GM18858 (cell line): ENCODE results near the gene GNB2.
"Not testable (repeated sequence)": the region's sequence is repeated elsewhere in the genome, so short reads cannot be mapped to it uniquely, and the experiment has no call there.

ENCODE experiments used
- ATAC-seq: cut with Tn5 transposase; IDR thresholded peaks from one replicate; pipeline ENCODE4 v1.9.1; 2021; ENCODE audit not compliant: unreplicated experiment

The GNB2 gene

DNA sequence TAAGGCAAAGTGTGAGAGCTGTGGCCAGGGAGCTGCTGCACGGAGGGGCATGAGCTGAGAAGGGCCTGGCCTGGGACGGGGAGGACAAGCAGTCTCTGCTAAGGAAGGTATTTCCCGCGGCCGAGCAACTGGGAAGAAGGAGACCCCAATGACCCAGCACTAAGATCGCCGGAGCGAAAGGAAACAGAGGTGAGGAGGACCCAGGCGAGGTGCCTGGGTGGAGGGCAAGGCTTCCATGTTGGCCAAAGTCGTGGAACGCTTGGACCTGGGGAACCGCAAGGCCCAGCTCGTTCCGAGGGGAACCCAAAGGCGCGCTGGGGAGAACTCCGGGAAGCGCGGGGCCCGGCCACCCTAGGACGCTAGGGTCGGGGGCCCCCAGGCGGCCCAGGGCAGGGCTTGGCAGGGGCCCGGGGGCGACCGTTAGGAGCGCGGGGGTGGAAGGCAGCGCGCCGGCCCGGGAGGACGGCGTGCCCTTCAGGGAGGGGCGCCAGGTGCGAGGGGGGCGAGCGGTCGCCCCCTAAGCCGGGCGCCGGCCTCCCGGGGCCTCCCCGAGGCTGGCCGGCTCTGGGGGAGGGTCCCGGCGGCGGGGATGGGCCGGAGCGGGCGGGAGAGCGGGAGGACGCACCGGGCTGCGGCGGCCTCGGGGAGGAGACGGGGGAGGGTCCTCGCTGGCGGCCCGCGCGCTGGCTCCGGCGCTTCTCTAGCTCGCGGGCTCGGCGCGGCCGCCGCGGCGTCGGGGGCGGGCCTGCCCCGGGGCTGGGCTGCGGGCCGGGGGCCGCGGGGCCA, 20.0 kb downstream of the GNB2 start:
- ATAC-seq, result no peak

DNA sequence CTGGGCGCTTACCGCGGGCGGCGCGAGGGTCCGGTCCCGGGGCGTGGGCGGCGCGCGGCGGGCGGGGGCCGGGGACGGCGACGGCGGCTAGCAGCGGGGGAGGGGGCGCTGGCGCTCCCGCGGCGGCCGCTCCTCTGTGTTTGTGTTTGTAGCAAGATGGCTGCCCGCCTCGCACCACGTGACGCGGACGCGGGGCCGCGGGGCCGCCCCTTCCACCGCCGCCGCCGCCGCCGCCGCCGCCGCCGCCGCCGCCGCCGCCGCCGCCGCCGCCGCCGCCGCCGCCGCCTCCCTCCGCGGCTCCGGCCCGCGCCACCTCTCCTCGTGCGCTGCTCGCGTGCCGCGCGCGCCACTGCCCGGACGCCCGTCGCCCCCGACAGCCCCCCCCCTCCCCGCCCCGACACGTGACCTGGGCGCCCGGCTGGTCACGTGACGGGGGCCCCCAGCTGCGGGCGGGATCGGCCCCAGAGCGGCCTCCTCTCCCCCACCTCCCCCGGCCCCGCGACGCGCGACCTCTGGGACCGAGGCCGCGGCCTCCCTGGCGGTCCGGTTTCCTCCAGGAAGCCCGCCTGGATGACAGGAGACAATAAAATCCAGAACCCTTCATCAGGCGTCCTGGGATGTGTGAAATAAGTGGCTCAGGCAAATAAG, 20.7 kb downstream of the GNB2 start, which contains the start of gene GIGYF1:
Gene GIGYF1 (minus strand): TSS at position 153 of the 648 bp plus-strand sequence. CDS start 6,012 bp downstream, outside the sequence.
- ATAC-seq, result no peak

DNA sequence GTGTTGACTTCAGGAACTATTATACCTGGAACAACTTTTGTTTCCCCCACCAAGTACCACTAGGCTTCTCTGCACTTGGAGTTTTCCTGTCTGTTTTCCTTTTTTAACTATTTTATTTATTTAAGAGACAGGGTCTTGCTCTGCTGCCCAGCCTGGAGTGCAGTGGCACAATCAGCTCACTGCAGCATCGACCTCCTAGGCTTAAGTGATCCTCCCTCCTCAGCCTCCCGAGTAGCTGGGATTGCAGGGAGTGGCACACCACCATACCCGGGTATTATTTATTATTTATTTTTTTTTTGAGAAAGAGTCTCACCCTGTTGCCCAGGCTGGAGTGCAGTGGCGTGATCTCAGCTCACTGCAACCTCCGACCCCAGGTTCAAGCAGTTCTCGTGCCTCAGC, 22.6 kb downstream of the GNB2 start:
- ATAC-seq, result no peak

DNA sequence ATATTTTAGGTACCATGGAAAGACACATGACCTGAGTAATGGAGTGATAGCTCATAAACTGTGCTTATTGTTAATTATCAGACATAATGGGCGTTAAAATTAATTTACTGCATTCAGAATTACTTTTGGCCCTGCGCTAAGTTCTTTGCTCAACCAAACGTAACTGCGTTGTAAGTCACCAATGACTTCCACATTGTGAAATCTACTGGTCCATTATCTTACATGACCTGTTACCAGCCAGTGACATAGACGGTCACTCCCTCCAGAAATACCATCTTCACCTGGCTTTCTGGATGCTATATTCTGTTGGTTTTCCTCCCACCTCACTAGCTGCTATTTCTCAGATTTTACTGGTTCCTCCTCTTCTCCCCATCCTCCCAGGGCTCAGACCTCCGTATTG, 25.5 kb downstream of the GNB2 start:
- ATAC-seq, result no peak

DNA sequence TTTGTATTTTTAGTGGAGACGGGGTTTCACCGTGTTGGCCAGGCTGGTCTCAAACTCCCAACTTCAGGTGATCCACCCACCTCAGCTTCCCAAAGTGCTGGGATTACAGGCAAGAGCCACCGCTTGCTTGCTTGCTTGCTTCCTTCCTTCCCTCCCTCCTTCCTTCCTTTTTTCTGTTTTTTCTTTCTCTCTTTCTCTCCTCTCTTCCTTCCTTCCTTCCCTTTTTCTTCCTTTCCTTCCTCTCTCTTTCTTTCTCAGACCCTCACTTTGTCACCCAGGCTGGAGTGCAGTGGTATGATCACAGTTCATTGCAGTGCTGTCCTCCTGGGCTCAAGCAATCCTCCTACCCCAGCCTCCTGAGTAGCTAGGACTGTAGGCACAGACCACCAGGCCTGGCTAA, 27.5 kb downstream of the GNB2 start:
- ATAC-seq, result not testable (repeated sequence)

DNA sequence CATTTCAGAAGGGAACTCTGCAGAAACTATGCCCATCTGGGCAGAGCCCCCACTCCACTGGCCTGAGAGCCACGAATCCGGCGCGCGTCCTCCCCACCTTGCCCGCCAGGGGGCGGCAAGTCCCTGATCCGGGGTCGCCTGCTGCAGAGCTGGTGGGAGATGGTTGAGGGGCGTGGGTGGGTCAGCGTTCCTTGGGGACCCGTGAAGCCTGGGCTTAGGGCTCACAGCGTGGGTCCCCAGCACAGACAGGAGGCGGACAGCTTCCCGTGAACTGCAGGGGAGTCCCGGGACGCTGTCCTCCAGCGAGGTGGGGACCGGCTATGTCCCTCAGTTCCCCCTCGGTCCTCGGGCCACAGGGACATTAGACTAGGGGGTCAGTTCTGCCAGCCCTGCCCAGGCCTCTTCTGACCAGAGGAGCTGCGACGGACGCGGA, 31.8 kb downstream of the GNB2 start:
- ATAC-seq, result peak; percentile 58

DNA sequence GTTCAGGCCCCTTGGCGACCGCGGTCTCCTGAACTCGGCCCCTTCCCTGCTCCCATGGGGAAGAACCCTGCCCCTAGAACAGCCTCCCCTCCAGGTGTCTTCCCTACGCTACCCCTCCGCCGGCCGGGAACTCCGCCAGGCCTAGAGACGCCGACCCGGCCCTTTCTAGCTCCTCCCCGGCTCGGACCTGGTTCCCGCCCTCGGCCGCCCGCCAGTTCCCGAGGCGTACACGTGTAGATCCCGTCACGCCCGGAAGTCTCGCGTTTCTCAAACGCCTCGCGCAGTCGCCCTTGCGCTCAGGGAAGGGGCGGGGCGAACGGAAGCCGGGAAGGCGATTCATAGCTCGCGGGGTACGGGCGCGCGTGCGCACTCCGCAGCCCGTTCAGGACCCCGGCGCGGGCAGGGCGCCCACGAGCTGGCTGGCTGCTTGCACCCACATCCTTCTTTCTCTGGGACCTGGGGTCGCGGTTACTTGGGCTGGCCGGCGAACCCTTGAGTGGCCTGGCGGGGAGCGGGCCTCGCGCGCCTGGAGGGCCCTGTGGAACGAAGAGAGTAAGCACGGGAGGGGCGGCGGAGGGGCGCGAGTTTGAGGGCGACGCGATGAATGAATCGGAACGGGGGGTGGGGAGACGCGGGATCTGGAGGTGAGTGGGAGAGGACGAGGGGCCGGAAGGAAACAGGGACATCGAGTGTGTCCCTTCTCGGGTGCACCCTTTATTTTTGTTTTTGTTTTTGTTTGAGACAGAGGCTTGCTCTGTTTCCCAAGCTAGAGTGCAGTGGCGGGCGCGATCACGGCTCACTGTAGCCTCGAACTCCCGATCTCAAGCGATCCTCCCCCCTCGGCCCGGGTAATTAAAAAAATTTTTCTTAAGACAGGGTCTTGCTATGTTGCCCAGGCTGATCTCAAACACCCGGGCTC, 32.5 kb downstream of the GNB2 start, which contains the start of gene POP7:
Gene POP7 (plus strand): TSS at position 369 of the 919 bp plus-strand sequence. CDS start 710 bp downstream, outside the sequence.
- peak; percentile 59 for ATAC-seq

DNA sequence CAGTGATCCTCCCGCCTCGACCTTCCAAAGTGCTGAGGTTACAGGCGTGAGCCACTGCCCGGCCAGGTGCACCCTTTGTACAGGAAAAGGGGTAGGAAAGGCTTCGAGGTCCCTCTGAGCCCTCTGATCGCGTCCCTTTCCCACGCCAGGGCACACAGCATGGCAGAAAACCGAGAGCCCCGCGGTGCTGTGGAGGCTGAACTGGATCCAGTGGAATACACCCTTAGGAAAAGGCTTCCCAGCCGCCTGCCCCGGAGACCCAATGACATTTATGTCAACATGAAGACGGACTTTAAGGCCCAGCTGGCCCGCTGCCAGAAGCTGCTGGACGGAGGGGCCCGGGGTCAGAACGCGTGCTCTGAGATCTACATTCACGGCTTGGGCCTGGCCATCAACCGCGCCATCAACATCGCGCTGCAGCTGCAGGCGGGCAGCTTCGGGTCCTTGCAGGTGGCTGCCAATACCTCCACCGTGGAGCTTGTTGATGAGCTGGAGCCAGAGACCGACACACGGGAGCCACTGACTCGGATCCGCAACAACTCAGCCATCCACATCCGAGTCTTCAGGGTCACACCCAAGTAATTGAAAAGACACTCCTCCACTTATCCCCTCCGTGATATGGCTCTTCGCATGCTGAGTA, 33.3 kb downstream of the GNB2 start:
- no peak for ATAC-seq

DNA sequence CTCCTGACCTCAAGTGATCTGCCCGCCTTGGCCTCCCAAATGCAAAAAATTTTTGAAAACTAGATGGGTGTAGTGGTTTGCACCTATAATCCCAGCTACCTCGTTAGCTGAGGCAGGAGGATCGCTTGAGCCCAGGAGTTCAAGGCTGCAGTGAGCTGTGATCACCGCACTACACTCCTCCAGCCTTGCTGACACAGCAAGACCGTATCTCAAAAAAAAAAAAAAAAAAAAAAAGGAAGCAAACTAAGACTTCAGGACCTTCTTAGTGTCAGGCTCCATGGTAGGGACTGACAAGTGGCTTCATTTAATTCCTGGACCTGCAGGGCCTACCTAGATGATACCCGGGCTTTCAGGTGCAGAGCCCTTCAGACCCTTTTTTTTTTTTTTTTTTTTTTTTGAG, 34.9 kb downstream of the GNB2 start:
- no peak for ATAC-seq

DNA sequence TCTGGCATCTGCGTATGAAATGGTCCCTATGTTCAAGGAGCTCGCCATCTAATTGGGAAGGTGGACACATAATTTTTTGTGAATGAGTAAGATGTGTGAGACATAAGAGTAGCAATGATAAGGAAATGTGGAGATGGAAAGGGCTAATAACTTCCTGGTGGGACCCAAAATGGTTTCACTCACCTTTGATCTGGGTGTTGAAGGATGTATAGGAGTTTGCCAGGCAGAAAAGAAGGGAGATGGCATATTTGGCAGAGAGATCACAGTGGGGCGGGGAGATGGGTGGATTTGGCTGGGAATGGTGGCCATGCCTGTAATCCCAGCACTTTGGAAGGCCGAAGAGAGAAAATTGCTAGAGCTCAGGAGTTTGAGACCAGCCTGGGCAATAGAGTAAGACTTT, 36.9 kb downstream of the GNB2 start:
- ATAC-seq, result no peak

DNA sequence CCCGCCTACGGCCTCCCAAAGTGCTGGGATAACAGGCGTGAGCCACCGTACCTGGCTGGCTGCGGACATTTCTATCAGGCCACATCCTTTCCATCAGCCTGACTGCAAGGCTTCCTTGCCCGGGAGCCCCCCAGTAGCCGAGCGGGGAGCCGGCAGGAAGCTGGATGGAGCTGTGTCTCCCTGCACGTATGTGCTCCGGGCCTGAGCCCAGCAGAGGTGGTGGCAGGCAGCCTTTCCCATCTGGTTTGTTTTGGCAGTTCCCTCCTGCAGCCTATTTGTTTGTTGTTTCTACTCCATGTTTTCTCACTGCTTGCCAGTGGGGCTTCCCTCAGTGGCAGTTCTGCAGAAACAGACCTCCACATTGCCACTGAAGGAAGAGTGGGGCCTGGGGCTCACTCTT, 37.8 kb downstream of the GNB2 start:
- ATAC-seq, result no peak

DNA sequence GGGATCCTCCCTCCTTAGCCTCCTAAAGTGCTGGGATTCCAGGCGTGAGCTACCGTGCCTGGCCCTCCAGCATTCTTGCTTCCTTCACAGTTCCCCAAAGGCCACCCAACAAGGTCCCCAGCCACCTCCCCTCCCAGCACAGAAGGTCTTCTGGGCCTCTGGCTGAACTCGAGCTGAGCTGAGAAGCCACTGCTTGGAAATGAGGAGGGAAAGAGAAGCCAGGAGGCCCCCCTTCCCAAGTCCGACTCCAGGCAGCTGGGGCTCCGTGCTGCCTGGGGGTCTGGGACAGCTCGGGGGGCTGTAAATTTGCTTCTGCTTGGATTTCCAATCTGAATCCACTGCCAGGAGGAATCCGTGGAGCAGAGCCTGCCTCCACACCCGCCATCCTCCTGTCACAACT, 41.2 kb downstream of the GNB2 start:
- no peak for ATAC-seq

DNA sequence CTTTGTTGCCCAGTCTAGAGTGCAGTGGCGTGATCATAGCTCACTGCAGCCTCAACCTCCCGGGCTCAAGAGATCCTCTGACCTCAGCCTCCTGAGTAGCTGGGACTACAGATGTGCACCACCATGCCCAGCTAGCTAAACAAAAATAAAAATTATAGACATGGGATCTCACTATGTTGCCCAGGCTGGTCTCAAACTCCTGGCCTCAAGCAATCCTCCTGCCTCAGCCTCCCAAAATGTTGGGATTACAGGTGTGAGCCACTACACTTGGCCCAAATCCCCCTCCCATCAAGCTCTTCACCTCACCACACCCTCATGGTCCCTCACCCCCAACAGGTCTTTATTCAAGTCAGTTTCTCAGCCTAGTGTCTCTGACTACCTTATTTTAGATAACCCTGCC, 43.5 kb downstream of the GNB2 start:
- not testable (repeated sequence) for ATAC-seq

DNA sequence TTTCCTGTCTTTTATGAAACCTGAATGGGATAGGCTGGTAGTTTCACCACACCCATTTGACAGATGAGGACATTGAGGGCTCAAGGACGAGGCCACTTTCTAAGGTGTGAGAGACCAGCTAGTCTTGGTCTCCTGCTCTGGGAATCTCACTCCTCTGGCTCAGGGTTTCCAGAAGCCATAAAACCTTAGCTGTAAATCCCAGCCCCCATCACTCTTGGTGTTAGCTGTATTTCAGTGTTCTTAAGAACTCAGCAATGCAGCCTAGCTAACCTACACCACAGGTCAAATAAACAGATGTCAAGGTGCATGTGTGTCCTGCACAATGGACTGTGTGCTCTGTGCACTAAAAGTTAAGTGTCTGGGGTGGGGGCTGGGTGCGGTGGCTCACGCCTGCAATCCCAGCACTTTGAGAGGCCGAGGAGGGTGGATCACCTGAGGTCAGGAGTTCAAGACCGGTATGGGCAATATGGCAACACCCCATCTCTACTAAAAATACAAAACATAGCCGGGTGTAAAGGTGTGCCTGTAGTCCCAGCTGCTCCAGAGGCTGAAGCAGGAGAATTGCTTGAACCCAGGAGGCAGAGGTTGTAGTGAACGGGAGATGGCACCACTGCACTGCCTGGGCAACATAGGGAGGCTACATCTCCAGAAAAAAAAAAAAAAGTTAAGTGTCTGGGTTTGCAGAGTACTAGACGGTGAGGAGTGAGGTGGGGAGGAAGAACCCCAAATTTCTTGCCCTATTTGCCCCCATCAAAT, 46.2 kb downstream of the GNB2 start:
- ATAC-seq, result no peak

DNA sequence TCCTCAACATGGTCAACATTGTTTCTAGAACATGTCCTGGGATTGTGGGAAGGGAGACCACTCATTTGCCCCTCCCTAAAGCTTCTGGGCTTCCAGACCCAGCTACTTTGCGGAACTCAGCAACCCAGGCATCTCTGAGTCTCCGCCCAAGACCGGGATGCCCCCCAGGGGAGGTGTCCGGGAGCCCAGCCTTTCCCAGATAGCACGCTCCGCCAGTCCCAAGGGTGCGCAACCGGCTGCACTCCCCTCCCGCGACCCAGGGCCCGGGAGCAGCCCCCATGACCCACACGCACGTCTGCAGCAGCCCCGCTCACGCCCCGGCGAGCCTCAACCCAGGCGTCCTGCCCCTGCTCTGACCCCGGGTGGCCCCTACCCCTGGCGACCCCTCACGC, 46.7 kb downstream of the GNB2 start, which contains the start of gene EPO:
Gene EPO (plus strand): TSS at position 190 of the 392 bp plus-strand sequence. CDS start 513 bp downstream, outside the sequence.
- no peak for ATAC-seq

DNA sequence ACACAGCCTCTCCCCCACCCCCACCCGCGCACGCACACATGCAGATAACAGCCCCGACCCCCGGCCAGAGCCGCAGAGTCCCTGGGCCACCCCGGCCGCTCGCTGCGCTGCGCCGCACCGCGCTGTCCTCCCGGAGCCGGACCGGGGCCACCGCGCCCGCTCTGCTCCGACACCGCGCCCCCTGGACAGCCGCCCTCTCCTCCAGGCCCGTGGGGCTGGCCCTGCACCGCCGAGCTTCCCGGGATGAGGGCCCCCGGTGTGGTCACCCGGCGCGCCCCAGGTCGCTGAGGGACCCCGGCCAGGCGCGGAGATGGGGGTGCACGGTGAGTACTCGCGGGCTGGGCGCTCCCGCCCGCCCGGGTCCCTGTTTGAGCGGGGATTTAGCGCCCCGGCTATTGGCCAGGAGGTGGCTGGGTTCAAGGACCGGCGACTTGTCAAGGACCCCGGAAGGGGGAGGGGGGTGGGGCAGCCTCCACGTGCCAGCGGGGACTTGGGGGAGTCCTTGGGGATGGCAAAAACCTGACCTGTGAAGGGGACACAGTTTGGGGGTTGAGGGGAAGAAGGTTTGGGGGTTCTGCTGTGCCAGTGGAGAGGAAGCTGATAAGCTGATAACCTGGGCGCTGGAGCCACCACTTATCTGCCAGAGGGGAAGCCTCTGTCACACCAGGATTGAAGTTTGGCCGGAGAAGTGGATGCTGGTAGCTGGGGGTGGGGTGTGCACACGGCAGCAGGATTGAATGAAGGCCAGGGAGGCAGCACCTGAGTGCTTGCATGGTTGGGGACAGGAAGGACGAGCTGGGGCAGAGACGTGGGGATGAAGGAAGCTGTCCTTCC, 47.3 kb downstream of the GNB2 start:
- ATAC-seq, result no peak

DNA sequence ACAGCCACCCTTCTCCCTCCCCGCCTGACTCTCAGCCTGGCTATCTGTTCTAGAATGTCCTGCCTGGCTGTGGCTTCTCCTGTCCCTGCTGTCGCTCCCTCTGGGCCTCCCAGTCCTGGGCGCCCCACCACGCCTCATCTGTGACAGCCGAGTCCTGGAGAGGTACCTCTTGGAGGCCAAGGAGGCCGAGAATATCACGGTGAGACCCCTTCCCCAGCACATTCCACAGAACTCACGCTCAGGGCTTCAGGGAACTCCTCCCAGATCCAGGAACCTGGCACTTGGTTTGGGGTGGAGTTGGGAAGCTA, 47.9 kb downstream of the GNB2 start:
- no peak for ATAC-seq

DNA sequence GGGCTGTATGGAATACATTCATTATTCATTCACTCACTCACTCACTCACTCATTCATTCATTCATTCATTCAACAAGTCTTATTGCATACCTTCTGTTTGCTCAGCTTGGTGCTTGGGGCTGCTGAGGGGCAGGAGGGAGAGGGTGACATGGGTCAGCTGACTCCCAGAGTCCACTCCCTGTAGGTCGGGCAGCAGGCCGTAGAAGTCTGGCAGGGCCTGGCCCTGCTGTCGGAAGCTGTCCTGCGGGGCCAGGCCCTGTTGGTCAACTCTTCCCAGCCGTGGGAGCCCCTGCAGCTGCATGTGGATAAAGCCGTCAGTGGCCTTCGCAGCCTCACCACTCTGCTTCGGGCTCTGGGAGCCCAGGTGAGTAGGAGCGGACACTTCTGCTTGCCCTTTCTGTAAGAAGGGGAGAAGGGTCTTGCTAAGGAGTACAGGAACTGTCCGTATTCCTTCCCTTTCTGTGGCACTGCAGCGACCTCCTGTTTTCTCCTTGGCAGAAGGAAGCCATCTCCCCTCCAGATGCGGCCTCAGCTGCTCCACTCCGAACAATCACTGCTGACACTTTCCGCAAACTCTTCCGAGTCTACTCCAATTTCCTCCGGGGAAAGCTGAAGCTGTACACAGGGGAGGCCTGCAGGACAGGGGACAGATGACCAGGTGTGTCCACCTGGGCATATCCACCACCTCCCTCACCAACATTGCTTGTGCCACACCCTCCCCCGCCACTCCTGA, 49.1 kb downstream of the GNB2 start:
- ATAC-seq, result no peak
